Measurements from ENCODE around the gene ERVH48-1. TPM values are rescaled to one million over a fixed set of nuclear protein-coding genes. Genes with fewer than 3 reads are reported as not detected.

The ERVH48-1 gene
- total RNA-seq, 1 donor from 2014 or later = not detected

DNA sequence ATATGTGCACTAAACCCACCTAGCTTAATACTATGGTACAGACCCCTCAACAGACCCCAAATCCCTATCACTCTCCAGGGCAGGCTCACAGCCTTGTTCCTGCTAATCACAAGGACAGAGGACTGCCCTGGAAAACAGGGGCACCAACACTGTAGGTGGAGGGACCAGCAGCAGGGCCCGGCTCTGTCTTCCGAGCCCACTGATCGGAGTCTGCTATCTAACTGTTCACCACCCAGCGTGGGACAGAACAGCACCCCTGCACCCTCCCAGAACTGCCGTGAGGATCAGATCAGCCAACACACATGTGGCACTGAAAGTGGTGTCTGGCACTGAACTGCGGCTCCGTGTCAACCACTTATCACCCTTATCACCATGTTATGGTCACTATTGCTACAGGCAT, 52.3 kb downstream of the ERVH48-1 start:
- Histone ChIP-seq H3K4me1 (peaks cover 7% of the 10 kb centered on the region), H3K9me3 (no peaks in the 10 kb centered on the region), H3K4me3 (no peak overlapping the region), H3K27ac (no peak overlapping the region), H3K36me3 (peaks cover 85% of the 10 kb centered on the region), H3K27me3 (ENCODE audit: low read depth) (no peaks in the 10 kb centered on the region)
- peak; percentile 21 for DNase-seq
- no peak for ATAC-seq
- TF ChIP-seq, protein P1, sequence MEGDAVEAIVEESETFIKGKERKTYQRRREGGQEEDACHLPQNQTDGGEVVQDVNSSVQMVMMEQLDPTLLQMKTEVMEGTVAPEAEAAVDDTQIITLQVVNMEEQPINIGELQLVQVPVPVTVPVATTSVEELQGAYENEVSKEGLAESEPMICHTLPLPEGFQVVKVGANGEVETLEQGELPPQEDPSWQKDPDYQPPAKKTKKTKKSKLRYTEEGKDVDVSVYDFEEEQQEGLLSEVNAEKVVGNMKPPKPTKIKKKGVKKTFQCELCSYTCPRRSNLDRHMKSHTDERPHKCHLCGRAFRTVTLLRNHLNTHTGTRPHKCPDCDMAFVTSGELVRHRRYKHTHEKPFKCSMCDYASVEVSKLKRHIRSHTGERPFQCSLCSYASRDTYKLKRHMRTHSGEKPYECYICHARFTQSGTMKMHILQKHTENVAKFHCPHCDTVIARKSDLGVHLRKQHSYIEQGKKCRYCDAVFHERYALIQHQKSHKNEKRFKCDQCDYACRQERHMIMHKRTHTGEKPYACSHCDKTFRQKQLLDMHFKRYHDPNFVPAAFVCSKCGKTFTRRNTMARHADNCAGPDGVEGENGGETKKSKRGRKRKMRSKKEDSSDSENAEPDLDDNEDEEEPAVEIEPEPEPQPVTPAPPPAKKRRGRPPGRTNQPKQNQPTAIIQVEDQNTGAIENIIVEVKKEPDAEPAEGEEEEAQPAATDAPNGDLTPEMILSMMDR (IDR thresholded peaks at IDR 0.05) = no peak
- intact Hi-C loops (cut with DNase I) = no loop called here

- H3K36me3 ChIP-seq = peaks cover 67% of the 10 kb centered on the region
- no peak overlapping the region for H3K27ac ChIP-seq
- no peak for DNase-seq
- no peak overlapping the region for H3K4me3 ChIP-seq
- no peaks in the 10 kb centered on the region for H3K4me1 ChIP-seq
- no peaks in the 10 kb centered on the region for H3K9me3 ChIP-seq
- TF ChIP-seq, protein P1 (IDR thresholded peaks at IDR 0.05) = no peak
- intact Hi-C loops (cut with DNase I) = no loop called here
- ATAC-seq = no peak
- no peaks in the 10 kb centered on the region for H3K27me3 ChIP-seq (ENCODE audit: low read depth)
Observed at GRCh38 chr21:42868196-42868595, 57.2 kb downstream of the ERVH48-1 start.

Small RNAs within 50 kb of the gene (microRNA-seq; reads per million reads assigned to microRNA genes)
- not detected for gene MIR5692B (ENCODE audit: borderline number of aligned reads)

Other genes with a start within 250 kb of the ERVH48-1 start
- gene WDR4, start 46.1 kb downstream of the ERVH48-1 start, total RNA-seq = 17.1 TPM
- gene NDUFV3, start 32.3 kb downstream of the ERVH48-1 start, total RNA-seq = 35.7 TPM
- gene PKNOX1, start 48.9 kb upstream of the ERVH48-1 start, total RNA-seq = 17.5 TPM
- gene CBS, start 150.2 kb upstream of the ERVH48-1 start, total RNA-seq = 82.3 TPM
- gene U2AF1, start 181.9 kb upstream of the ERVH48-1 start, total RNA-seq = 43.0 TPM
- not detected for gene CRYAA, start 243.4 kb upstream of the ERVH48-1 start, total RNA-seq

Data from lower lobe of right lung (tissue), 2 donors.